Measurements from ENCODE around the gene SMYD2.
A peak's percentile ranks its signal among the peaks of the same experiment; 100 is the strongest.

Gene SMYD2

GRCh38 chr1:214372092-214372491, 91.1 kb downstream of the SMYD2 start:
- H3K4ac ChIP-seq (ENCODE audit: low read depth, low read length): no peak overlapping the region
- no peak overlapping the region for H3K9ac ChIP-seq (ENCODE audit: low read length)
- H2BK12ac ChIP-seq (ENCODE audit: low read length): no peak overlapping the region
- H3K27me3 ChIP-seq (ENCODE audit: insufficient read depth, low read length): no peaks in the 10 kb centered on the region
- no peak for DNase-seq
- no peak overlapping the region for H3K14ac ChIP-seq (ENCODE audit: low read length)
- no peak overlapping the region for H2BK120ac ChIP-seq (ENCODE audit: insufficient read depth, low read length, poor library complexity)
- no peak overlapping the region for H3K4me3 ChIP-seq (ENCODE audit: low read depth, low read length)
- H2BK5ac ChIP-seq (ENCODE audit: low read depth, low read length, poor library complexity): no peak overlapping the region
- H3K79me1 ChIP-seq (ENCODE audit: low read length): no peaks in the 10 kb centered on the region
- no peak overlapping the region for H3K4me2 ChIP-seq (ENCODE audit: low read length)
- no peak overlapping the region for H3K23ac ChIP-seq (ENCODE audit: low read length)
- H4K12ac ChIP-seq (ENCODE audit: low read depth, low read length): no peak overlapping the region
- no peaks in the 10 kb centered on the region for H3K4me1 ChIP-seq (ENCODE audit: control insufficient read depth in 1 of 2, insufficient read depth in 2 of 2, low read length in 2 of 2)
- no peak overlapping the region for H4K91ac ChIP-seq (ENCODE audit: low read depth, low read length)
- WGBS (ENCODE audit: extremely low coverage, insufficient coverage, insufficient read length): no CpG with 5 or more reads among the region's 5 CpGs
- H2AFZ ChIP-seq (ENCODE audit: insufficient read depth, low read length, poor library complexity): no peak overlapping the region
- no peak overlapping the region for H2AK5ac ChIP-seq (ENCODE audit: low read length)
- no peaks in the 10 kb centered on the region for H3K9me3 ChIP-seq (ENCODE audit: insufficient read depth, low read depth, low read length)
- H4K8ac ChIP-seq (ENCODE audit: low read depth, low read length): no peak overlapping the region
- H3K36me3 ChIP-seq (ENCODE audit: control insufficient read depth in 1 of 2, insufficient read depth in 2 of 2, low read length in 2 of 2): peaks cover 29 to 44% of the 10 kb centered on the region in 2 experiments
- no peak overlapping the region for H3K27ac ChIP-seq (ENCODE audit: low read depth, low read length)
- no peak overlapping the region for H3K18ac ChIP-seq (ENCODE audit: low read length)
- H3K79me2 ChIP-seq (ENCODE audit: control insufficient read depth, insufficient read depth, low read length, poor library complexity): peaks cover 2% of the 10 kb centered on the region

DNA sequence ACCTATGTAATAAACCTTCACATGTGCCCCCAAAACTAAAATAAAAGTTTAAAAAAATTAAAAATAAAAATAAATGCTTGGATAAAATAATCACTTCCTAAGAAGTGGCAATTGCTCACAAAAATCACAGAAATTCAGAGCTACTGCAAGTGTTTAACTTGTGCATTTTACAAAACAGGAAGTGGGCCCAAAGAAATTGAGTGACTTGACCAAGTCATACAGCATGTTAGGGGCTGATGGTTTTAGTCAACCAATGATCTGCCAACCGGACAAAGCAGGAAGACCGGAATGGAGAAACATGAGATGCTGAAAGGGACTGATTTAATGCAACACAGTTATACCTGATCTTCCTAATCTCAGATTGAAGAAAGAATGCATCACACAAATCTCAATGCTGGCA, 96.5 kb downstream of the SMYD2 start:
- Histone ChIP-seq H2BK5ac (ENCODE audit: low read depth, low read length, poor library complexity) (no peak overlapping the region), H3K27me3 (ENCODE audit: insufficient read depth, low read length) (no peaks in the 10 kb centered on the region), H3K4me2 (ENCODE audit: low read length) (no peak overlapping the region), H3K23ac (ENCODE audit: low read length) (no peak overlapping the region), H3K9ac (ENCODE audit: low read length) (no peak overlapping the region), H3K4me1 (ENCODE audit: control insufficient read depth in 1 of 2, insufficient read depth in 2 of 2, low read length in 2 of 2) (peaks cover 21 to 27% of the 10 kb centered on the region in 2 experiments), H2AK5ac (ENCODE audit: low read length) (no peak overlapping the region), H2BK120ac (ENCODE audit: insufficient read depth, low read length, poor library complexity) (no peak overlapping the region), H3K79me1 (ENCODE audit: low read length) (peaks cover 14% of the 10 kb centered on the region), H3K79me2 (ENCODE audit: control insufficient read depth, insufficient read depth, low read length, poor library complexity) (peaks cover 4% of the 10 kb centered on the region), H3K36me3 (ENCODE audit: control insufficient read depth in 1 of 2, insufficient read depth in 2 of 2, low read length in 2 of 2) (peaks cover 20 to 27% of the 10 kb centered on the region in 2 experiments), H3K18ac (ENCODE audit: low read length) (no peak overlapping the region), H2BK12ac (ENCODE audit: low read length) (no peak overlapping the region), H4K8ac (ENCODE audit: low read depth, low read length) (no peak overlapping the region), H4K12ac (ENCODE audit: low read depth, low read length) (no peak overlapping the region), H3K4me3 (ENCODE audit: low read depth, low read length) (no peak overlapping the region), H3K27ac (ENCODE audit: low read depth, low read length) (peak overlapping the region; percentile 24), H2AFZ (ENCODE audit: insufficient read depth, low read length, poor library complexity) (no peak overlapping the region), H4K91ac (ENCODE audit: low read depth, low read length) (no peak overlapping the region), H3K9me3 (ENCODE audit: insufficient read depth, low read depth, low read length) (no peaks in the 10 kb centered on the region), H3K4ac (ENCODE audit: low read depth, low read length) (no peak overlapping the region), H3K14ac (ENCODE audit: low read length) (no peak overlapping the region)
- DNase-seq: no peak
- WGBS (ENCODE audit: extremely low coverage, insufficient coverage, insufficient read length): no CpG with 5 or more reads among the region's 2 CpGs

GRCh38 chr1:214377886-214378285, 96.9 kb downstream of the SMYD2 start:
- Histone ChIP-seq H2AFZ (ENCODE audit: insufficient read depth, low read length, poor library complexity) (no peak overlapping the region), H3K79me2 (ENCODE audit: control insufficient read depth, insufficient read depth, low read length, poor library complexity) (peaks cover 3% of the 10 kb centered on the region), H2BK12ac (ENCODE audit: low read length) (peak overlapping the region; percentile 32), H3K4me2 (ENCODE audit: low read length) (no peak overlapping the region), H3K4me3 (ENCODE audit: low read depth, low read length) (no peak overlapping the region), H3K36me3 (ENCODE audit: control insufficient read depth in 1 of 2, insufficient read depth in 2 of 2, low read length in 2 of 2) (peaks cover 18 to 26% of the 10 kb centered on the region in 2 experiments), H3K4ac (ENCODE audit: low read depth, low read length) (peak overlapping the region; percentile 56), H3K79me1 (ENCODE audit: low read length) (peaks cover 14% of the 10 kb centered on the region), H3K4me1 (ENCODE audit: control insufficient read depth in 1 of 2, insufficient read depth in 2 of 2, low read length in 2 of 2) (peaks cover 21 to 27% of the 10 kb centered on the region in 2 experiments), H4K8ac (ENCODE audit: low read depth, low read length) (no peak overlapping the region), H3K18ac (ENCODE audit: low read length) (no peak overlapping the region), H2BK5ac (ENCODE audit: low read depth, low read length, poor library complexity) (no peak overlapping the region), H3K14ac (ENCODE audit: low read length) (no peak overlapping the region), H3K23ac (ENCODE audit: low read length) (no peak overlapping the region), H3K27ac (ENCODE audit: low read depth, low read length) (peak overlapping the region; percentile 24), H3K27me3 (ENCODE audit: insufficient read depth, low read length) (no peaks in the 10 kb centered on the region), H2AK5ac (ENCODE audit: low read length) (no peak overlapping the region), H4K12ac (ENCODE audit: low read depth, low read length) (no peak overlapping the region), H3K9ac (ENCODE audit: low read length) (no peak overlapping the region), H4K91ac (ENCODE audit: low read depth, low read length) (no peak overlapping the region), H2BK120ac (ENCODE audit: insufficient read depth, low read length, poor library complexity) (no peak overlapping the region), H3K9me3 (ENCODE audit: insufficient read depth, low read depth, low read length) (no peaks in the 10 kb centered on the region)
- no CpG with 5 or more reads among the region's 9 CpGs for WGBS (ENCODE audit: extremely low coverage, insufficient coverage, insufficient read length)
- peak; percentile 42 to 85 for DNase-seq

DNA sequence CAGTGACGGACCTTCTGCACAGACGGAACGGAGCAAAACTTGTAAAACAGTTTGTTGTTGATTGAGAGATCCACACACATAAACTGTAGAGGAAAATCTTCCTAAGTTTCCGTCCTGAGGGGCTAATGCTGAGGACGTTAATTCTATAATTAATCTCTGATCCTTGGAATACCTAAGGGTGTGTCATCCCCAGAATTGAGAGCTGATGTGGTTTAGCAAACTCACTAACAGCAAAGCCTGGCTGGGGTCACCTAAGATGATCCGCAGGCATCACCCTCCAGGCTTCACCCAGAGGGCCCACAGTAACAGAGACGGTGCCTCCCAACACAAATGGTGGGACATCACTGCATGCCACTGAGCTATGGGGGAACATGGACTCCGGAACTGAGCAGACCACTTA, 97.5 kb downstream of the SMYD2 start:
- Histone ChIP-seq H3K79me2 (ENCODE audit: control insufficient read depth, insufficient read depth, low read length, poor library complexity) (peaks cover 3% of the 10 kb centered on the region), H3K9ac (ENCODE audit: low read length) (no peak overlapping the region), H4K91ac (ENCODE audit: low read depth, low read length) (peak overlapping the region; percentile 6), H3K4me3 (ENCODE audit: low read depth, low read length) (no peak overlapping the region), H2BK12ac (ENCODE audit: low read length) (peak overlapping the region; percentile 74), H3K27me3 (ENCODE audit: insufficient read depth, low read length) (no peaks in the 10 kb centered on the region), H2BK5ac (ENCODE audit: low read depth, low read length, poor library complexity) (peak overlapping the region; percentile 43), H2AK5ac (ENCODE audit: low read length) (no peak overlapping the region), H3K79me1 (ENCODE audit: low read length) (peaks cover 14% of the 10 kb centered on the region), H3K9me3 (ENCODE audit: insufficient read depth, low read depth, low read length) (no peaks in the 10 kb centered on the region), H4K12ac (ENCODE audit: low read depth, low read length) (no peak overlapping the region), H3K23ac (ENCODE audit: low read length) (no peak overlapping the region), H3K4ac (ENCODE audit: low read depth, low read length) (peak overlapping the region; percentile 45), H3K18ac (ENCODE audit: low read length) (peak overlapping the region; percentile 32), H3K36me3 (ENCODE audit: control insufficient read depth in 1 of 2, insufficient read depth in 2 of 2, low read length in 2 of 2) (peaks cover 20 to 29% of the 10 kb centered on the region in 2 experiments), H3K4me2 (ENCODE audit: low read length) (no peak overlapping the region), H3K27ac (ENCODE audit: low read depth, low read length) (peak overlapping the region; percentile 64), H2AFZ (ENCODE audit: insufficient read depth, low read length, poor library complexity) (no peak overlapping the region), H3K14ac (ENCODE audit: low read length) (peak overlapping the region; percentile 79), H3K4me1 (ENCODE audit: control insufficient read depth in 1 of 2, insufficient read depth in 2 of 2, low read length in 2 of 2) (peaks cover 21 to 27% of the 10 kb centered on the region in 2 experiments), H4K8ac (ENCODE audit: low read depth, low read length) (no peak overlapping the region), H2BK120ac (ENCODE audit: insufficient read depth, low read length, poor library complexity) (peak overlapping the region; percentile 67)
- no CpG with 5 or more reads among the region's 8 CpGs for WGBS (ENCODE audit: extremely low coverage, insufficient coverage, insufficient read length)
- no peak for DNase-seq

Measured in trophoblast cell (in vitro differentiated cells and primary cell).